ENCODE results near the gene GPR160. TPM values are rescaled to one million over a fixed set of nuclear protein-coding genes. Genes with fewer than 3 reads are reported as not detected.
A peak's percentile ranks its signal among the peaks of the same experiment; 100 is the strongest.

The GPR160 gene
- total and polyA plus RNA-seq, 2 donors (not counting 1 experiment from before 2014, with no cell fraction given) = 0.50 to 0.58 TPM

GRCh38 chr3:169996063-169996462 lies 41.7 kb upstream of the GPR160 start:
- H3K27ac ChIP-seq (ENCODE audit: insufficient read depth, low read length) = no peak overlapping the region
- TF ChIP-seq, protein P1, sequence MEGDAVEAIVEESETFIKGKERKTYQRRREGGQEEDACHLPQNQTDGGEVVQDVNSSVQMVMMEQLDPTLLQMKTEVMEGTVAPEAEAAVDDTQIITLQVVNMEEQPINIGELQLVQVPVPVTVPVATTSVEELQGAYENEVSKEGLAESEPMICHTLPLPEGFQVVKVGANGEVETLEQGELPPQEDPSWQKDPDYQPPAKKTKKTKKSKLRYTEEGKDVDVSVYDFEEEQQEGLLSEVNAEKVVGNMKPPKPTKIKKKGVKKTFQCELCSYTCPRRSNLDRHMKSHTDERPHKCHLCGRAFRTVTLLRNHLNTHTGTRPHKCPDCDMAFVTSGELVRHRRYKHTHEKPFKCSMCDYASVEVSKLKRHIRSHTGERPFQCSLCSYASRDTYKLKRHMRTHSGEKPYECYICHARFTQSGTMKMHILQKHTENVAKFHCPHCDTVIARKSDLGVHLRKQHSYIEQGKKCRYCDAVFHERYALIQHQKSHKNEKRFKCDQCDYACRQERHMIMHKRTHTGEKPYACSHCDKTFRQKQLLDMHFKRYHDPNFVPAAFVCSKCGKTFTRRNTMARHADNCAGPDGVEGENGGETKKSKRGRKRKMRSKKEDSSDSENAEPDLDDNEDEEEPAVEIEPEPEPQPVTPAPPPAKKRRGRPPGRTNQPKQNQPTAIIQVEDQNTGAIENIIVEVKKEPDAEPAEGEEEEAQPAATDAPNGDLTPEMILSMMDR (conservative IDR thresholded peaks at IDR 0.05 in 1 of 2, IDR thresholded peaks at IDR 0.05 in 1 of 2; ENCODE audit: low read depth in 1 of 2, low read length in 2 of 2) = no peak
- no peak for TF ChIP-seq EZH2 (IDR thresholded peaks at IDR 0.05; ENCODE audit: low read length, missing control alignments)
- H3K79me2 ChIP-seq (ENCODE audit: control insufficient read depth, insufficient read depth, low read length) = no peaks in the 10 kb centered on the region
- H3K36me3 ChIP-seq (ENCODE audit: control insufficient read depth, insufficient read depth, low read length) = peaks cover 4% of the 10 kb centered on the region
- no peaks in the 10 kb centered on the region for H3K9me3 ChIP-seq (ENCODE audit: control insufficient read depth, insufficient read depth, low read depth, low read length)
- H2AFZ ChIP-seq (ENCODE audit: low read length) = no peak overlapping the region
- no peak overlapping the region for H3K4me3 ChIP-seq (replicated peaks in 1 of 4; ENCODE audit: control extremely low read depth in 1 of 4, insufficient read depth in 1 of 4, low read depth in 3 of 4, low read length in 4 of 4)
- H3K9ac ChIP-seq (ENCODE audit: insufficient read depth, low read length) = no peak overlapping the region
- H4K20me1 ChIP-seq (ENCODE audit: control insufficient read depth, extremely low read depth, insufficient read depth, low read length) = no peaks in the 10 kb centered on the region
- H3K27me3 ChIP-seq (ENCODE audit: control insufficient read depth, insufficient read depth, low read length) = no peaks in the 10 kb centered on the region
- peaks cover 3% of the 10 kb centered on the region for H3K4me1 ChIP-seq (ENCODE audit: control insufficient read depth, extremely low read depth, insufficient read depth, low read length)
- no peak overlapping the region for H3K4me2 ChIP-seq (ENCODE audit: extremely low read depth, insufficient read depth, low read length)
- no peak for DNase-seq (ENCODE audit: low read depth in 2 of 2)

DNA sequence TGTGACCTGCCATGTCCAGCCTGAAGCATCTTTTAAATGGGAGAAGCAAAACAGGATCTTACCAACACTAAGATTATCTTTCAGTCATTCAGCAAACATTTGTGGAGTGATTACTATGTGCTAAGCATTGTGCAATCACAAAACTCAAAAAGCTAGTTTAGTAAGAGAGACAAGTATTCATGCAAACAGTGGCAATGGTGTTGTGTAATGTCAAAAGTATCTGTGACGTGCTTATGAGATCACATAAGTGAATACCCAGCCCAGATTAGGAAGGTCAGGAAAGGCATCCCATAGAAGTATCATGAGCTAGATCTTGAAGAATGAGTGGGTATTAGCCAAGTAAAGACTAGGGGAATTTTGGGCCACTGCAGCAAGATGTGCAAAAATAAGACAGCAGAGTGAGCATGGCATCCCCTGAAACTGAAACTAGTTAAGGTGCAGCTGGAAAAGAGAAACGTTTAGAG lies 39.1 kb upstream of the GPR160 start:
- Histone ChIP-seq H3K4me2 (ENCODE audit: extremely low read depth, insufficient read depth, low read length) (no peak overlapping the region), H3K27me3 (ENCODE audit: control insufficient read depth, insufficient read depth, low read length) (no peaks in the 10 kb centered on the region), H4K20me1 (ENCODE audit: control insufficient read depth, extremely low read depth, insufficient read depth, low read length) (no peaks in the 10 kb centered on the region), H3K27ac (ENCODE audit: insufficient read depth, low read length) (peak overlapping the region; percentile 65), H3K79me2 (ENCODE audit: control insufficient read depth, insufficient read depth, low read length) (no peaks in the 10 kb centered on the region), H3K36me3 (ENCODE audit: control insufficient read depth, insufficient read depth, low read length) (peaks cover 2% of the 10 kb centered on the region), H3K4me3 (replicated peaks in 1 of 4; ENCODE audit: control extremely low read depth in 1 of 4, insufficient read depth in 1 of 4, low read depth in 3 of 4, low read length in 4 of 4) (no peak overlapping the region), H2AFZ (ENCODE audit: low read length) (no peak overlapping the region), H3K9me3 (ENCODE audit: control insufficient read depth, insufficient read depth, low read depth, low read length) (no peaks in the 10 kb centered on the region), H3K4me1 (ENCODE audit: control insufficient read depth, extremely low read depth, insufficient read depth, low read length) (peaks cover 3% of the 10 kb centered on the region), H3K9ac (ENCODE audit: insufficient read depth, low read length) (no peak overlapping the region)
- DNase-seq (ENCODE audit: low read depth in 2 of 2) = peak; percentile 81 to 86
- TF ChIP-seq EZH2 (IDR thresholded peaks at IDR 0.05; ENCODE audit: low read length, missing control alignments) = no peak
- TF ChIP-seq, protein P1 (conservative IDR thresholded peaks at IDR 0.05 in 1 of 2, IDR thresholded peaks at IDR 0.05 in 1 of 2; ENCODE audit: low read depth in 1 of 2, low read length in 2 of 2) = no peak

- Histone ChIP-seq H3K9ac (ENCODE audit: insufficient read depth, low read length) (no peak overlapping the region), H3K9me3 (ENCODE audit: control insufficient read depth, insufficient read depth, low read depth, low read length) (no peaks in the 10 kb centered on the region), H3K27me3 (ENCODE audit: control insufficient read depth, insufficient read depth, low read length) (no peaks in the 10 kb centered on the region), H3K36me3 (ENCODE audit: control insufficient read depth, insufficient read depth, low read length) (peaks cover 2% of the 10 kb centered on the region), H3K79me2 (ENCODE audit: control insufficient read depth, insufficient read depth, low read length) (no peaks in the 10 kb centered on the region), H4K20me1 (ENCODE audit: control insufficient read depth, extremely low read depth, insufficient read depth, low read length) (no peaks in the 10 kb centered on the region), H2AFZ (ENCODE audit: low read length) (no peak overlapping the region), H3K4me2 (ENCODE audit: extremely low read depth, insufficient read depth, low read length) (no peak overlapping the region), H3K4me1 (ENCODE audit: control insufficient read depth, extremely low read depth, insufficient read depth, low read length) (peaks cover 3% of the 10 kb centered on the region), H3K27ac (ENCODE audit: insufficient read depth, low read length) (peak overlapping the region; percentile 65), H3K4me3 (replicated peaks in 1 of 4; ENCODE audit: control extremely low read depth in 1 of 4, insufficient read depth in 1 of 4, low read depth in 3 of 4, low read length in 4 of 4) (no peak overlapping the region)
- no peak for DNase-seq (ENCODE audit: low read depth in 2 of 2)
- TF ChIP-seq, protein P1 (conservative IDR thresholded peaks at IDR 0.05 in 1 of 2, IDR thresholded peaks at IDR 0.05 in 1 of 2; ENCODE audit: low read depth in 1 of 2, low read length in 2 of 2) = no peak
- TF ChIP-seq EZH2 (IDR thresholded peaks at IDR 0.05; ENCODE audit: low read length, missing control alignments) = no peak
Measured at GRCh38 chr3:169999433-169999832, 38.4 kb upstream of the GPR160 start.
